G401 (cell line): ENCODE results near the gene RNF223. TPM values are rescaled to one million over a fixed set of nuclear protein-coding genes. Genes with fewer than 3 reads are reported as not detected.
"Not testable (repeated sequence)": the region's sequence is repeated elsewhere in the genome, so short reads cannot be mapped to it uniquely, and the experiment has no call there.

Source experiments
- DNase-seq: peaks from one replicate; pipeline ENCODE4 v3.0.0-alpha.2; 2015; ENCODE audit warnings: low spot score
- in situ Hi-C: cut with HindIII; loops from 2 replicates; pipeline ENCODE4 v1.10.0; 2016; ENCODE audit warnings: low sequenced_read_pairs, mixed read lengths
- total RNA-seq: library from RNA; depleted of rRNA; stranded (reverse); fragments of >200 nt; shearing (Covaris generic); gene quantifications from 2 replicates; pipeline ENCODE4 v1.2.3, GENCODE V29; 2014

Gene RNF223
- total RNA-seq, 1 experiment from 2014 or later, result 3.5 TPM

- DNase-seq, result no peak
- in situ Hi-C loops, result no loop called here
Observed at GRCh38 chr1:1039145-1039910, 34.8 kb downstream of the RNF223 start.

- no peak for DNase-seq
- in situ Hi-C loops, result no loop called here
Observed at GRCh38 chr1:1038694-1039093, 35.4 kb downstream of the RNF223 start.

- in situ Hi-C loops, result no loop called here
- no peak for DNase-seq
Observed at GRCh38 chr1:1037366-1038327, 36.5 kb downstream of the RNF223 start.

- in situ Hi-C loops, result no loop called here
Observed at GRCh38 chr1:1035291-1035943, 38.7 kb downstream of the RNF223 start.

GRCh38 chr1:1034439-1034781 lies 39.7 kb downstream of the RNF223 start:
- no peak for DNase-seq
- in situ Hi-C loops, result no loop called here

More at GRCh38 chr1:1035291-1035943, 38.7 kb downstream of the RNF223 start:
- no peak for DNase-seq

GRCh38 chr1:1033731-1034438 lies 40.2 kb downstream of the RNF223 start:
- no peak for DNase-seq

GRCh38 chr1:1033009-1033587 lies 41.0 kb downstream of the RNF223 start:
- peak; percentile 25 for DNase-seq
- in situ Hi-C loops, result no loop called here

More at GRCh38 chr1:1033731-1034438, 40.2 kb downstream of the RNF223 start:
- in situ Hi-C loops, result no loop called here

- in situ Hi-C loops, result no loop called here
- DNase-seq, result no peak
Observed at GRCh38 chr1:1032424-1032823, 41.7 kb downstream of the RNF223 start.

GRCh38 chr1:1031659-1032235 lies 42.4 kb downstream of the RNF223 start:
- no peak for DNase-seq
- in situ Hi-C loops, result no loop called here

GRCh38 chr1:1030867-1031658 lies 43.0 kb downstream of the RNF223 start:
- DNase-seq, in situ Hi-C loops: not testable (repeated sequence)

- no peak for DNase-seq
- in situ Hi-C loops, result no loop called here
Observed at GRCh38 chr1:1027791-1028190, 46.3 kb downstream of the RNF223 start.

GRCh38 chr1:1026599-1027413 lies 47.3 kb downstream of the RNF223 start:
- DNase-seq, result no peak
- in situ Hi-C loops, result no loop called here

- no peak for DNase-seq
- in situ Hi-C loops, result no loop called here
Observed at GRCh38 chr1:1025730-1026129, 48.4 kb downstream of the RNF223 start.

GRCh38 chr1:1024771-1025699 lies 49.1 kb downstream of the RNF223 start:
- no peak for DNase-seq

GRCh38 chr1:1024149-1024770 lies 49.8 kb downstream of the RNF223 start:
- DNase-seq, result no peak
- in situ Hi-C loops, result no loop called here

More at GRCh38 chr1:1024771-1025699, 49.1 kb downstream of the RNF223 start:
- in situ Hi-C loops, result no loop called here
